ENCODE measurements around the gene SAMD13. TPM values are rescaled to one million over a fixed set of nuclear protein-coding genes. Genes with fewer than 3 reads are reported as not detected.

The SAMD13 gene
- total RNA-seq, 3 donors from 2014 or later, result 6.8 to 35.9 (median 21.0) TPM

DNA sequence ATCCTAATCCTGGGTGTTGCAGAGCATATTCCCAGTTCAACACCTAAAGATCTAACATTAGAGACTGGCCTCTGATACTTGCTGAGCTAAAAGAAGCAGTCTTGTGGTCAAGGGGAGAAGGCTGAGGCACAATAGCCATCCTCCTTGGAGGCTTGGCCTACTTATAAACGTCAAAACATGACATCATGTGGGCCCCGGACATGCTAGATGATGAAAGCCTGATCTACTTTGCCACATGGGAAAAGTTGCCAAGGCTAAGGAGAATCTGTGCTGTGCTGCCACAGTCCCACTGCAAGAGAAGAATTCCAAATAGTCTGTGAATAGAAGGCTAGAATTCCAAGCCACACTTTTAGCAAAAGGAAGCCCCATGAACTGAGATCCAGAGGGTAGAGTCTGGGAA is 43.9 kb upstream of the SAMD13 start:
- no peak overlapping the region for H3K4me3 ChIP-seq
- DNase-seq, result no peak
- H3K4me1 ChIP-seq (ENCODE audit: low read depth), result peaks cover 26% of the 10 kb centered on the region
- ATAC-seq, result no peak
- TF ChIP-seq, protein P1, sequence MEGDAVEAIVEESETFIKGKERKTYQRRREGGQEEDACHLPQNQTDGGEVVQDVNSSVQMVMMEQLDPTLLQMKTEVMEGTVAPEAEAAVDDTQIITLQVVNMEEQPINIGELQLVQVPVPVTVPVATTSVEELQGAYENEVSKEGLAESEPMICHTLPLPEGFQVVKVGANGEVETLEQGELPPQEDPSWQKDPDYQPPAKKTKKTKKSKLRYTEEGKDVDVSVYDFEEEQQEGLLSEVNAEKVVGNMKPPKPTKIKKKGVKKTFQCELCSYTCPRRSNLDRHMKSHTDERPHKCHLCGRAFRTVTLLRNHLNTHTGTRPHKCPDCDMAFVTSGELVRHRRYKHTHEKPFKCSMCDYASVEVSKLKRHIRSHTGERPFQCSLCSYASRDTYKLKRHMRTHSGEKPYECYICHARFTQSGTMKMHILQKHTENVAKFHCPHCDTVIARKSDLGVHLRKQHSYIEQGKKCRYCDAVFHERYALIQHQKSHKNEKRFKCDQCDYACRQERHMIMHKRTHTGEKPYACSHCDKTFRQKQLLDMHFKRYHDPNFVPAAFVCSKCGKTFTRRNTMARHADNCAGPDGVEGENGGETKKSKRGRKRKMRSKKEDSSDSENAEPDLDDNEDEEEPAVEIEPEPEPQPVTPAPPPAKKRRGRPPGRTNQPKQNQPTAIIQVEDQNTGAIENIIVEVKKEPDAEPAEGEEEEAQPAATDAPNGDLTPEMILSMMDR (IDR thresholded peaks at IDR 0.05), result no peak
- H3K36me3 ChIP-seq (ENCODE audit: low read depth), result no peaks in the 10 kb centered on the region
- no peaks in the 10 kb centered on the region for H3K9me3 ChIP-seq
- intact Hi-C loops (cut with DNase I, micrococcal nuclease), result no loop called here

DNA sequence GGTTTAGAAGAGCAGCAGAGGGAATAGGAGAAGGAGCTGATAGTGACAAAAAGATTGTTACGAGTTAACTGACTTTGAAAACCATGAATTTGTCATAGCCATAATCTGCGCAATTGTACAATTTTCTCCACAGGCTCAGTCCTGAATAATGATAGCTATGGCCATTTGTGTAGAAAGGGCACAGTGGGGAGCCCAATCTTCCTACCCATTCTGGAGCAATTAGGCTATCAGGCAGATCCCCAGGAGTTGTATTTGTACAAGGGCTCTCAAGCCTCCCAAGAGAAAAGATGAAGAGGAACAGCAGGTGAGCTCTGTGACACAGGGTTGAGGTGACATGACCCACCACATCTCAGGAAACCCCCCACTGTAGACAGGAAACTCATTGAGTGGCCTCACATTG is 42.1 kb upstream of the SAMD13 start:
- no peak for DNase-seq
- TF ChIP-seq, protein P1 (IDR thresholded peaks at IDR 0.05), result no peak
- Histone ChIP-seq H3K4me3 (no peak overlapping the region), H3K9me3 (no peaks in the 10 kb centered on the region), H3K36me3 (ENCODE audit: low read depth) (no peaks in the 10 kb centered on the region), H3K4me1 (ENCODE audit: low read depth) (peaks cover 21% of the 10 kb centered on the region)
- ATAC-seq, result no peak
- intact Hi-C loops (cut with DNase I, micrococcal nuclease), result no loop called here

DNA sequence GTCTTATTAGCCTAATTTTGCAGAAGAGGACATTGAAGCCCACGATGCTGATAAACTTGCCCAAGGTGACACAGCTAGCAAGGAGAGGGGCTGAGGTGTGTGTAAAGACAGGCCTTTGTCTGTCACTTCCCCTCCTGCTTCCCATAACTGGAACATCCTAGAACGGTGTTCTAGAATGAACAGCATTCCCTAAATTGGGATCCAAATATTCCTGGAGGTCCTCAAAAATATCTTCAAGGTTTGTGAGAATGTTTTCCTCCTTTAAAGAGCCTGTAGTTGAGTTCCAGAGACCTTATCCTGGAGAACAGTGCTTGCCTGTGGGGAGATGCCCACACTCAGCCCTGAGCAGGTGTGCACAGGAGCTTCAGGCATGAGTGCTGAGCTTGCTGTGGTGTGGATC is 41.5 kb upstream of the SAMD13 start:
- H3K4me3 ChIP-seq, result no peak overlapping the region
- TF ChIP-seq, protein P1 (IDR thresholded peaks at IDR 0.05), result no peak
- no peaks in the 10 kb centered on the region for H3K9me3 ChIP-seq
- H3K4me1 ChIP-seq (ENCODE audit: low read depth), result peaks cover 17% of the 10 kb centered on the region
- intact Hi-C loops (cut with DNase I, micrococcal nuclease), result loop anchor here in 1 of 2 donors (10.0 kb wide), 1 partner anchor 115 kb away; the partner anchor contains the start of gene PRKACB
- no peaks in the 10 kb centered on the region for H3K36me3 ChIP-seq (ENCODE audit: low read depth)
- ATAC-seq (no peak), DNase-seq (no peak)

DNA sequence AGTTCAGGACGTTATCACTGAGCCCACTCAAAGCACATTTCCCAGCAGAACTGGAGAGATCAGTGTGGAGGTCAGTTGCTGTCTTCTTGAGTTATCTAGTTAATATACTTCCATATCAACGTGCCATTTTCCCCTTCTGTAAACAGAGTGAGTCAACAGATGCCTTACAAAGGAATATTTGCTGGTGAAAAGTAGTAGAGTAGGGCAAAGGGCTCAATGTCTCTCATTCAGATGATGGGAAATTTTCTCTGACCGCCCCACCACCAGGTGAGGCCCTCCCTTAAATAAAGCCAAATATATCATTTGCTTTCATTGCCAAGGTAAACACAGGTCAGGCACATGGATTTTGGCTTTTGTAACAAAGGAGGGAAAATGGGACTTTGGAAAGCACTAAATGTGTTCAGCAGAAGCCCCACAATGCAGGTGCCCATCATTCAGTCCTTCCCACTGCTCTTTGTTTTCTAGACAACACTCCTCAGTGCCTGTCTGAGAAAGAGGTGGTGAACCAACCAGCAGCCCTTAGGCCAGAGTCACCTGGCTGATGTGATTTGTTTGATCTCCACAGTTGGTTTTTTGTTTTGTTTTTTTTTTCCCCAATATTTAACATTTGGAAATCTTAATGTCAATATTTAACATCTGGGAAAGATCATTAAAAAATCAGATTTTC is 40.5 kb upstream of the SAMD13 start:
- Histone ChIP-seq H3K9me3 (no peaks in the 10 kb centered on the region), H3K36me3 (ENCODE audit: low read depth) (no peaks in the 10 kb centered on the region), H3K4me3 (no peak overlapping the region), H3K4me1 (ENCODE audit: low read depth) (peaks cover 21% of the 10 kb centered on the region)
- ATAC-seq (peak; percentile 91), DNase-seq (peak in 1 of 3 donors; percentile 47)
- intact Hi-C loops (cut with DNase I, micrococcal nuclease), result loop anchor here in 1 of 2 donors (10.0 kb wide), 1 partner anchor 116 kb away; the partner anchor contains the start of gene PRKACB
- TF ChIP-seq, protein P1 (IDR thresholded peaks at IDR 0.05), result no peak

DNA sequence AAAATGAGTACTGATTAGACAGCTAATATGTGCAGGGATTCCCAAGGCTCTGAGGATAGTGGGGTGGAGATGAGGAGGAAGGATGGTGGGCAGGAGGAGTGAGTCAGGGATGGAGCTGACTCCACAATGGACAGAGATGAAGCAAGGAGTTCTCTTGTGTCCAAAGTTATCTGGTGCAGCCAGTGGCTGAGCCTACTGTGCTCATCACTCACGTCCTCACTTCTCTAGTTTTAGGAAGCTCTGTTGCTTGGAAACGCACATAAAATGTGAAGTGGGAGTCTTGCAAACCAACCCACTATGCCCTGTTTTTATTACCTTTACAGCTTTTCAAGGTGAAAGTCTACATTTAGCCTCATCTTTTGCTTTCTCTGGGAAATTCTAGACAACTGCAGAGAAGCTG is 36.5 kb upstream of the SAMD13 start:
- ATAC-seq, result no peak
- Histone ChIP-seq H3K36me3 (ENCODE audit: low read depth) (no peaks in the 10 kb centered on the region), H3K4me3 (no peak overlapping the region), H3K9me3 (no peaks in the 10 kb centered on the region), H3K4me1 (ENCODE audit: low read depth) (peaks cover 54% of the 10 kb centered on the region)
- TF ChIP-seq, protein P1 (IDR thresholded peaks at IDR 0.05), result no peak
- DNase-seq, result no peak
- intact Hi-C loops (cut with DNase I, micrococcal nuclease), result loop anchor here in 1 of 2 donors (5.0 to 10.0 kb wide), 2 partner anchors 37 to 120 kb away; partner anchors contain the start of genes PRKACB and SAMD13

All from mucosa of descending colon (tissue), 3 donors.